ENCODE results near the gene POU6F2. TPM values are rescaled to one million over a fixed set of nuclear protein-coding genes. Genes with fewer than 3 reads are reported as not detected.
"Not testable (repeated sequence)": the region's sequence is repeated elsewhere in the genome, so short reads cannot be mapped to it uniquely, and the experiment has no call there.

POU6F2 gene
- total RNA-seq, 2 experiments from 2014 or later, result not detected

DNA sequence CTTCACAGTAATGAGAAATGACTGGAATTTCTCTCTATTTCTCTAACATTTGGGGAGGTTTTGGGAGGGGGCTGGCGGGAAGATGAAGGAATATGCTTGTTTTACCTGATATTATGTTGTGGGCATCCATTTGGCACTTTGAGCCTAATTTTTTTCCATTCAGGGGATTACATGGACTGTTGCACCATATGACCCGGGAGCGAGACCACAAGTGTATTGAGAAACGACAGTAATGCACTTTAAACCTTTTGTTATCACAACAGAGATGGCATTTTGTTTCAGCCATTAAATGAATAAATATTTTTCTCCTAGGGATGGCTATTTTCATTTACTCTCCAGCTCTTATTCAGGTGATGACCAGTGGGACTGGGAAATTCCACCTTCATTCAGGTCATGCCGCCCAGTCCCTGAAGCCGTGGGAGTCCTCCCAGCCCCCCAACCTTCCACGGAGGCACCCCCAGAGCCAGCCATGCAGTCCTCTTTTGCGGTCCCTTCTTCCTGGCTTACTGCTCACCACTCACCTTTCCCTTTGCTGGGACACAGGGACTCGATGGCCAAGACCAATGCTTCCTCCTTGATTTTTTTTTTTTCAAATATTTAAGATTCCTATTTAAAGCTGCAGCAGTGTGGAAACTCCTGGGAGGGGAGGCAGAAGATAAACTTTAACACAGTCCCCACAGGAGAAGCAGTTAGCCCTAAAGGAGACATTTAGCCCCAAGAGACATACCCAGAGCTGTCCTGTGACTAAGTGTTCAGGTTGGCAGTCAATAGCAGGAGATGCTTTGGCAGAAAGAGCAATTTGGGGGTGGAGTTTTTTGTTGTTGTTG lies 397.6 kb downstream of the POU6F2 start:
- ChIA-PET CTCF (no interaction called here), POLR2A (no interaction called here)

DNA sequence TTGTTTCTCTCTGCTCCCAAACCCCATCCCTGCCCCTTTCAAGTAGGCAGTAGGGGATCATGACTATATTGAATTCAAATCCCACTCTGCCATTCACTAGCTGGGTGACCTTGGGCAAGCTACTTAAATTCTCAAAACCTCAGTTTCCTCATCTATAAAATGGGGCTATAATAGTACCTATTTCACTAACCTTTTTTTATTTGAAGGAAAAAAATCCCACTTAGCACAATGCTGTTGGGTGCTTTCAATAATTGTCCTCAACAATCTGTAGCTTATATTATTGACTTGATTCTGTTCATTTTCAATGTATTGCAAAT lies 398.1 kb downstream of the POU6F2 start:
- ChIA-PET POLR2A (no interaction called here), CTCF (no interaction called here)

DNA sequence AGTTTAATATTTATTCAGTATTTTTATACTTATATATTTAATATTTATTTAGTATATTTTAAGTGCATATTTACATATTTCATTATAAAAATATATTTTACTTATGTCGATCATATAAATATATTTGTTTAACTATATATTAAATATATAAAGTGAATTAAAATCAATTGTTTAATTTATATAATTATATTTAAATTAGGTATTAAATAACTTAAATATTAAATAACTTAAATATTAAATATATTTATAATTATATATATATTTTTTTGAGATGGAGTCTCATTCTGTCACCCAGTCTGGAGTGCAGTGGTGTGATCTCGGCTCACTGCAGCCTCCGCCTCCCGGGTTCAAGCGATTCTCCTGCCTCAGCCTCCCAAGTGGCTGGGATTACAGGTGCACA lies 399.2 kb downstream of the POU6F2 start:
- POLR2A ChIA-PET, CTCF ChIA-PET: not testable (repeated sequence)

DNA sequence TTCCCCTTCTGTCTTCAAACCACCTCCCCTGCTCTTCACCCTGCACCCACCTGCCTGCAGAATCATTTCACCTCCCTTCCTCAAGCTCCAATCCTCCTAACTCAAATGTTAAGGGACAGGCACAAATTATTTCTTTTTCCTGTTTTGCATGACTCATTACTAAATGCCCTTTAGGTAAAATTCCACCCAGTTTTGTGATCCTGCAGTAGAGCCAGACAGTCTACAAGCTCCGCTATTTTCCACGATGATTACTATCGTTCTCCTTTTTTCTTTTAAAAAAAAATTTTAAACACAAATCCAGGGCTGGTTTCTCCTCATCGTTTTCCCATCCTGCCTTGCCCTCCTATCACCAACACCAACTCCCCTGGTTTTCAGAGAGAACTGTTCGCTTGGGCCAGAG lies 401.7 kb downstream of the POU6F2 start:
- CTCF ChIA-PET, result interaction anchor here (0.5 kb wide), 1 partner anchor 1421 kb away, joined by 4 read pairs; no protein-coding TSS in a partner anchor
- POLR2A ChIA-PET, result no interaction called here

DNA sequence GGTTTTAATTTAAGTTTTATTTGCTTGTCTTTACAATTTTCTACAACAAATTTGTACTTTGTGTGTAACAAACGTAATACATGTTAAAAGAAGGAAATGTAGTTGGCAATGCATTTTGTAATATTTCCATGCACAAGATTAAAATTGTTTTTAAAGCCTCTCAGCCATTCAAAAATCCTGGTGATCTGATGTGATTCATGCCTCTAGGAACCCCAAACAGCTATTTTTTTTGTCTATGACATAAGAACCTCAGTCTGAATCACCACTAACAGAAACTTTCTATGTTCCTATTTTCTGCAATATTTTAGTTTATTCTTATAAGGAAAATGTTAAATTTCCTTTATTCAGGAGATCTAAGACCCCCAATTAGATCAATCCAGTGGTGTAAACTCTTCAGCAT lies 405.4 kb downstream of the POU6F2 start:
- ChIA-PET POLR2A (no interaction called here), CTCF (no interaction called here)

DNA sequence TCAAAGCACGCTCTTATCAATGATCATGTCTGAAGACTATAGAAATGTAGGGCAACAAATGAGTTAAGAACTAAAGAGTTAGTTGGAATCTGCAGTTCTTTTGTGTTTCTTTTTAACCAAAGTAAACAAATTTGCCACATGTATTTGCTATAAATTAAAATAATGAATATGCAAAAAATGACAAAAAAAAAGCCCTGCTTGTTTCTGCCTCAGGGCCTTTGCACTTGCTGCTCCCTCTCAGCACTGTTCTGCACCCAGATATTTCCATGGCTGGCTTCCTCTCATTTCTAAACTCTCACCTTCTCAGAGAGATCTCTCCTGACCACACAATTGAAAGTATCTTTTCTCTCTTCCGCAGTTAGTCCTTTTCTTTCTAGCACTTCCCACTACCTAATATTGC lies 406.7 kb downstream of the POU6F2 start:
- ChIA-PET POLR2A (no interaction called here), CTCF (interaction anchor here (0.9 kb wide), 1 partner anchor 106 kb away, joined by 7 read pairs; no protein-coding TSS in a partner anchor)

DNA sequence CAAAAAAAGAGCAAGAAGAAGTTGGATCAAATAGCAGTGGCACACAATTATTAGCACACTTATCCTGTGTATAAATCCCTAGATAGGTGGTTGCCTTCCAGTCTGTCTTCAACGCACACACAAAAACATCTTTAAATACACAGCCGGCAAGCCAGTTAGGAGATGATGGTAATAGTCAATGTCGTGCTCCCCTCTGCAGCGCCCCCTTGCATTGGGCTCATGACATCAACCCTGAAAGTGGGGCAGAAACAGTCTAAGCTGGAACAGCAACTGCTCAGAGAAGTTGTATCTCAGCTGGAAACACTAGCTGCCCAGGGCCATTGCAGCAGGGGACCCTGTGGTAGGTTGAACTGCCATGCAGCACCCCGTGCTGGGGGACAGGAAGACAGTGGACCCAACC lies 409.0 kb downstream of the POU6F2 start:
- CTCF ChIA-PET, result no interaction called here
- POLR2A ChIA-PET, result no interaction called here

DNA sequence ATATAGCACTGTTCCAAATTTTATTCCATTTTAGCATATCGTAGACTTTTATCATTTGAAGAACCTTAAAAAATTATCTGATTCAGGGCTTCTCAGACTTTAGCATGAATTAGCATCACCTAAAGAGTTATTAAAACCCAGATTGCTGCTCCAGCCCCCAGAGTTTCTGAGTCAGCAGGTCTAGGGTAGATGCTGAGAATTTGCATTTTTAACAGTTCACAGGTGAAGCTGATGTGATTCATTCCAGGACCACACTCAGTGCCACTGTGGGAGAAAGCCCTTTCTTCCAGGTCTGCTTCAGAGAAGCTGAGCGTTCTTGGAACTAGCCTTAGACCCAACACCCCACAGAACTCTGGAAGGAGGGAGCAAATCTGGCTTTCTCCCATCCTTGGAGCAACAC lies 414.4 kb downstream of the POU6F2 start:
- POLR2A ChIA-PET, result no interaction called here

DNA sequence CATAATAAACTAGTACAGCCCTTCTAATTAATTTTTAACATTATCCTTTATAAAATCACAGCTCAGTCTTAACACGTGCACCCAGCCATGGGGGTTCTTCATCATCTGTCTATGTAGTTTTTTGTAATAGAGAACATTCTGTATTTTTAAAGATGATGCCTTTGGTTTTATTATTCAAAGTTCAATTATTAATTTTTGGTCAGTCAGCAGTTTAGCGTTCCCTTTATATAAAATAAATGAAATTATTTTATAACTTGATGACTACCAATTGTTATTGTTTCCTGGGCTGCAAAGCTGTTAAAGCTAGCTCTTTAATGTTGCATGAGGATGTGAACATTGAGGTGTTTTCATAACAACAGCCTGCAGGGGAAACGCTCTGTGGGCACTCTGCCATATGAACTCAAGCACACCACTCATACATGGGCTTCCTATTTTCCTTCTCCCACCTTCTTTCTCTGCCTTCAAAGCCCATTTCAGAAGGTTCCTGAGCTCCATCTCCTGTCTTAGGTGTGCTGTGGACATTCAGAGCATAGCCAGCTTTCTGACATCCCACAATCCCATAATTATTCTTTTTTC lies 416.5 kb downstream of the POU6F2 start:
- ChIA-PET CTCF (no interaction called here), POLR2A (no interaction called here)

More for the DNA sequence above, 414.4 kb downstream of the POU6F2 start:
- CTCF ChIA-PET, result no interaction called here

DNA sequence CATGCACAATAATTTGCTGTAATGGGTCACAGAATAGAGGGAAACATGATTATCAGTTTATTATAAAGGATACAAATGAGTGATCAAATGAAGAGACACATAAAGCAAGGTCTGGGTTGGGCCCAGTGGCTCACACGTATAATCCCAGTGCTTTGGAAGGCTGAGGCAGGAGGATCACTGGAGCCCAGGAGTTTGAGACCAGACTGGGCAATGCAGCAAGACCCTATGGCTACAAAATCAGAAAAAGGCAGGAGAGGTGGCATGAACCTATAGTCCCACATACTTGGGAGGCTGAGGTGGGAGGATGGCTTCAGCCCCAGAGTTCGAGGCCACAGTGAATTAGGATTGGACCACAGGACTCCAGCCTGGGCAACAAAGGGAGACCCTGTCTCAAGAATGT lies 421.7 kb downstream of the POU6F2 start:
- POLR2A ChIA-PET, result no interaction called here

DNA sequence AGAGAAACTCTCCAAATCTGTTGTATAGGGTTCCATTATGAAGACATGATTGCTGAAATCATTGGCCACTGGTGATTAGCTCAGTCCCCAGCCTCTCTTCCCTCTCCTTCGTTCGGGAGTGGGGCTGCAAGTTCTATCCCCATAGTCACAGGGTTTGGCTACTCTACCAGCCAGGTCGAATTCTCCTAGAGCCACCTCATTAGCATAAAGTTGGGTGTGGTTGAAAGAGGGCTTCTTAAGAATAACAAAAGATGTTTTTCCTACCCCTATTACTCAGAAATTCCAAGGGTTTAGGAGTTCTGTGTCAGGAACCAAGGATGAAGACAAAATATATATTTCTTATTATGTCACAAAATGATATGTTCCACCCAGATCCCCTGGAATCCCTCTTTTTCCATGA lies 422.3 kb downstream of the POU6F2 start:
- CTCF ChIA-PET, result no interaction called here
- POLR2A ChIA-PET, result no interaction called here

More for the DNA sequence above, 421.7 kb downstream of the POU6F2 start:
- CTCF ChIA-PET, result no interaction called here

DNA sequence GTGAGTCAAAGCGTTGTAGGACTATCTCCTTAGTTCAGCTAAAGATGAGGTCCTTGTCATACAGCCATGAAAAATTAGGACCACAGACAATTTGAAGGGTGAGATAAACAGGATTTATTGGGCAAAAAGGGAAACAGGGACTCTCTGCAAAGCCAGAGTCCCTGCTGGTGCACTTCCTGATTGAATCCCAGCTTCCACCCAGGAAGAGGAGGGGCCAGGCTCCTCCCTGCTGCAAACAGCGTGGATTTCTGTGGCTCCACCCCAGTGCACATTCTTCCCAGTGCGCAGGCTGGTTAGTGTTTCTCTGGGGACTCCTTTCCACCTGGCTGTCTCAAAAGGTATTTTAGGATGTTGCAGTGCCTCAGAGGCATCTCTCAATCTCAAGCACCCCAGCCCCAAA lies 423.1 kb downstream of the POU6F2 start:
- POLR2A ChIA-PET, result no interaction called here
- CTCF ChIA-PET, result no interaction called here

DNA sequence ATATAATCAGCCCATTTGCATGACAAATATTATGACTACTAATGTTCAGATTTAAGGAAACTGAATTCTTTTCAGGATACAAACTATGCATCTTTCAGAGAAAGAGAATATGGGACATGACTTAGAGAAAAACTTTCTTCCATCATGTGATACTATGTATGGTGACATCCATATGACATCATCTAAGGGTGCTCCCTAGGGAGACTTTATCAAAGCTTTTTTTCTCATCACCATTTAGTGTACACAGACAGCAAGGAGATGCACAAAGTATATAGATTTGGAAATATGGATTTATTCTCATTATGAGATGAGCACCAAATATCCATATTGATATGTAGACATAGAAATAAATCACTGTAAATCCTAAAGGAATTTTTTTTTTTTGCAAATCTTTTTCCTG lies 424.3 kb downstream of the POU6F2 start:
- ChIA-PET CTCF (no interaction called here), POLR2A (no interaction called here)

DNA sequence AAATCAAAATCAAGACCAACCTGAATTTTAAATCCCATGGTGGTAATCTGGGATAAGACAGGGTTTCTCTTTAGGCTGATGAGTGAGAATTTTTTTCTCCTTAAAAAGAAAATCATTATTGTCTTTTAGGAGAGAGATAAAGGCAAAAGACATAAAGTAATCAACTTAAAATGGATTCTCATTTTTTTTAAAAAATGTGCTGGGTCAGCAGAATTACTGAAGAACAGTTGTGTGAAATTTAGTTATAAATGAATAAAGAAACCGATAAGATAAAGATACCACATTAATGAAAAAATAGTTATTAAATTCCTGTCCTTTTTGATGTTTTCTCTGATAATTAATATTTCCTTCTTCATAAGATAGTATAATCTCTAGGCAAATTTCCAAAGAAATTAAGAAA lies 427.2 kb downstream of the POU6F2 start:
- ChIA-PET CTCF (no interaction called here), POLR2A (no interaction called here)

DNA sequence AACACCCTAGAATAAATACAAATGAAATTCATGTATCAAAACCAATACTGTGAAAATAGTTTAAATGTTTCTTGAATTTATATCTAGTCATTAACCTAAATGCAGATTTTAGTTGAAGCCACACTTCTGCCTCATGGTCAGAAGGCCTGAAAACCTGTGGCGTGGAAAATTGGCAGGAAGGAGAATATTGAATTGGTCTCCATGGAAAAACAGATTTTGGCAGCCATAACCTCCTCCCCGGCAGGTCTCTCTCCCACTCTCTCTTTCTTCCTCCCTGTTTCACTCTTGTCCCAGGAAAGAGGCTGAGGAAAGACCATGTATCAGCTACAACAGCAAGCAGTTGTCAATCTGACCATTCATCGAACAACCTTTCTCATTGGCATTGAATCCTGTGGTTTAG lies 427.9 kb downstream of the POU6F2 start:
- CTCF ChIA-PET, result no interaction called here
- POLR2A ChIA-PET, result no interaction called here

DNA sequence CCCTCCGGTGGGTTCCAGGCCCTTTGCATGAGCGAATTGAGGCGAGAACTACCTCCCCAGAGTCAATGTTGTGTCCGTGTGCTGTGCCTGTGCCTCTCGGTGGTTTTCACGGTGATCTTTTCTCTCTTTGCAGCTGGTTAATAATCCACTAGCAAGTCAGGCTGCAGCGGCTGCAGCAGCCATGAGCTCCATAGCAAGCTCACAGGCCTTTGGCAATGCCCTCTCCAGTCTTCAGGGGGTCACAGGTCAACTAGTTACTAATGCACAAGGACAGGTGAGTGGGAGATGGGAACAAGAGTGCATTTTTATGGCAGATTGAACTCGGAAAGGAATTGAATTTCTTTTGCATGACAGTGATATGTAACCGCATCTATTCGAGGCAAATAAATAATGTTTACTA lies 428.8 kb downstream of the POU6F2 start:
- CTCF ChIA-PET, result no interaction called here
- POLR2A ChIA-PET, result no interaction called here

DNA sequence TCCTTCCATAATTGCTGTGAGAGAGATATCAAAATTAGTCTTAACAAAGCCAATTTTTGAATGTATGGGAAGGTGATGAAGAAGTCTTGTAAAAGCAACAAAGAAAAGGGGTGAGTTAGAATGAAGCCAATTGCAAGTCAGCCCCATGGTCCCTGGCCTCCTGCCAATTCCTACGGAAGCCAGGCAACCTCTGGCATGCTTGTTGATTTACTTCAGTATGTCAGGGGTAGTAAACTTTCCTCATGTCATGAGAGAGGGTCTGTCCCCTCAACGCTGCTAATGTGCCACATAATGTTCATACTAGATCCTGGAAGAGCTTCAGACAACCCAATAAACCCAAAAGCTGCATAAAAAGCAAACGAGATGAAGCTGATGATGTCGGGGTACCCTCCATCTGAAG lies 429.4 kb downstream of the POU6F2 start:
- CTCF ChIA-PET, result no interaction called here
- POLR2A ChIA-PET, result no interaction called here

DNA sequence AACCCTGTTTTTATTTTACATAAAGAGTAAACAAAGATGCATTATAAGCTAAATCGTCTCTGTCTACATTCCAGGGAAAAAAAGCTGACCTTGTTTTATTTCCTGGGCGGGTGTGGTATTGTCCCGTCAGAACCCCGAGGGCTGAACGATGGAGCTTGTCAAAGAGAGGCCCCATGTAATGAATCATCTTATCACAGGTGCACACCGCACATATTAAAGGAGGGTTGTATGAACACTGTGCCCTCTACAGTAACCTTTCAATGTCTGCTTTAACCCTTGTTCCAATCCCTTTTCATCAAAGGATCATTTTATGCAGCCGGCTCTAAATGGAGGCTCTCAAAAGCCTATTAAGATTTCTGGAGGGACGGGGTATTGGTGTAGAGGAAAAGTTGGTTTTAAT lies 430.0 kb downstream of the POU6F2 start:
- POLR2A ChIA-PET, result no interaction called here

DNA sequence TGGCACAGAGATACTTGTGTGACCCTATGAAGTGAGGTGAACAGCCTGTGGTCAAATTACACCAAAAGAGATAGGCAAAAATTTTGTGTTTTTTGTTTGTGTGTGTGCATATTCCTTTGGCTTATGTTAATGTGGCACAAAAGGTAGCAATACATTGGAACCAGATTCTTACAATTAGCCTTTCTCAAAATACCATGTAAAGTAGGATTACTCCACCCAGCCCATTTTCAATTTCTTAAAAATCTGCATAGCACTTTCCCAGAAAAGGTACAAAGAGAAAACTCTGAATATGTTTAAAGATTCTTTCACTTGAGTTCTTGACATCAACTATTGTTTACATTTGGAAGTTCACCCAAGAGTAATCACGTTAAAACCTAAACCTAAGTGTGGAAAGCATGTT lies 431.2 kb downstream of the POU6F2 start:
- POLR2A ChIA-PET, result no interaction called here
- CTCF ChIA-PET, result no interaction called here

More for the DNA sequence above, 430.0 kb downstream of the POU6F2 start:
- CTCF ChIA-PET, result no interaction called here

DNA sequence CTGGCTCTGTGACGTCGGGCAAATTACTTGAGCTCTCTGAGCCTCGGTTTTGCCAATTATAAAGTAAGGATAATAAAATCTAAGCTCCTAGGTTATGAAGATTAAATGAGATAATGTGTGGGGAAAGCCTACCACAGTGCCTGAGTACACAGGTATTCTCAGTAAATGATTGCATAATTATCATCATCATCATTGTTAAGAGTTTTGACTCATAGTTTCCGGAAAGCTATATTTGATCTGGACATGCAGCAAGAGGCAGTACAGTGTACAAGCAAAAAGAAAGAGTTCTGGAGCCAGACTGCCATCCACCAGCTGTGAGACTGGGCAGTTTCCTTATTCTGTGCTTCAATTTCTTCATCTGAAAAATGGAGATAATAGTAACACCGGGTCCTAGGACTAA lies 432.9 kb downstream of the POU6F2 start:
- CTCF ChIA-PET, result no interaction called here
- POLR2A ChIA-PET, result no interaction called here

DNA sequence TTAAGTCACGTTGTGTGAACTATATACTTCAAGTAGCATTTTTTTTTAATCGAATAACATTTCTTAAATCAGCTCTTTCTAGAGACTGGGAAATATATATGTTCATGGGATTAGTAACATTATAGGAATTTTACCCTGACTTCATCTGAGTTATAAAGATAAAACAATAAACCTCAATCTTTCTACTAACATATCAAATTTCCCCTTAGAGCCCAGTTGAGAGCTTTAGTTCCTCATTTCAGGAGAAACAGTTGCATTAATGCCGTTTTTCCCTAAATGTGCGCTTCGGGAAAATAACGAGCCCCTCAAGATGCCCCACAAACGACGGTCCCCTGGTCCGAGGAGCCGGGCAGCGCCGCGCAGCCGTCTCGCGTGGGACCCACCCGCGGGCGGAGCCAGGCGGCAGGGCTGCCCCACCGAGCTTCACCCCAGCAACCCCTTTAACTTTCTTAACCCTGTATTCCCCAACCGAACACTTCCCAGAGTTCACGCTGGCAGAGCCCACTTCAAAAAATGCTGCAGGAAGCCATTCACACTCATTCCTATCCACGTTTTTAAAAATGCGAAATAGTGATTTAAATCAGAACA lies 436.0 kb downstream of the POU6F2 start:
- CTCF ChIA-PET, result no interaction called here

More for the DNA sequence above, 436.0 kb downstream of the POU6F2 start:
- POLR2A ChIA-PET, result no interaction called here
